GM19463 (cell line): ENCODE results near the gene TMEM94.

Experiments
- ATAC-seq: cut with Tn5 transposase; IDR thresholded peaks from one replicate; pipeline ENCODE4 v1.9.1; 2021; ENCODE audit warnings: mild to moderate bottlenecking, moderate library complexity; ENCODE audit not compliant: unreplicated experiment

TMEM94 gene

DNA sequence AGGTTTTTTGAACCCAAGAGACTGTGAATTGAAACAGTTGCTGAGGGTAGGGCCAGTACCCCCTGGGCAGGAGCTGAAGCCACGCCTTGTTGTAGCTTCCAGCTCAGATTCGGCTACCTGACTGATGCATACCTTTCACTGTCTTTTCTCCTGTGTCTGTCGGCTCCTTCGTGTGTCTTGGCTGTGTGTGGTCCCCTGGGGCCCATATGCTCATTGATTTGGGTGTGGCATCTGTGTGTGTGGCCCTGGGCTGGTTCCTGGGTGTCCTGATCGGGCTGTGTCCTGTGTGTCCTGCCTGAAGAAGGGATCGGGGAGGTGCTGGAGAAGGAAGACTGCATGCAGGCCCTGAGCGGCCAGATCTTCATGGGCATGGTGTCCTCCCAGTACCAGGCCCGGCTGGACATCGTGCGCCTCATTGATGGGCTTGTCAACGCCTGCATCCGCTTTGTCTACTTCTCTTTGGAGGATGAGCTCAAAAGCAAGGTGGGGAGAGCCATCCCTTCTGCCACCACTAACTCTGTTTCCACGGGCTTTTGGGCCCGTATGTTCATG lies 38.0 kb downstream of the TMEM94 start:
- ATAC-seq = no peak

DNA sequence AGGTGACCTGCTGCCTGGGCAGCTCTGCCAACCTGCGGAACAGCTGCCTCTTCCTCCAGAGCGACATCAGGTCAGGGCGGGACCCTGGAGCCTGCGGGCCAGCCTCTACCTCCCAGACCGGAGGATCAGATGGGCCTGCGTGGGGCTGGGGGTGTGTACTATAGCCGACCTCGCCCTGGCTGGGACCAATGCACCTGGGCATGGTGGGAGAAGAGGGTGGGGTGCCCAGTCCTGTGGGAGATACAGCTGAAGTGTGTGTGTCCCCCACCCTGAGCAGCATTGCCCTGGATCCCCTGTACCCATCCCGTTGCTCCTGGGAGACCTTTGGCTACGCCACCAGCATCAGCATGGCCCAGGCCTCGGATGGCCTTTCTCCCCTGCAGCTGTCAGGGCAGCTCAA lies 39.6 kb downstream of the TMEM94 start:
- ATAC-seq = no peak

DNA sequence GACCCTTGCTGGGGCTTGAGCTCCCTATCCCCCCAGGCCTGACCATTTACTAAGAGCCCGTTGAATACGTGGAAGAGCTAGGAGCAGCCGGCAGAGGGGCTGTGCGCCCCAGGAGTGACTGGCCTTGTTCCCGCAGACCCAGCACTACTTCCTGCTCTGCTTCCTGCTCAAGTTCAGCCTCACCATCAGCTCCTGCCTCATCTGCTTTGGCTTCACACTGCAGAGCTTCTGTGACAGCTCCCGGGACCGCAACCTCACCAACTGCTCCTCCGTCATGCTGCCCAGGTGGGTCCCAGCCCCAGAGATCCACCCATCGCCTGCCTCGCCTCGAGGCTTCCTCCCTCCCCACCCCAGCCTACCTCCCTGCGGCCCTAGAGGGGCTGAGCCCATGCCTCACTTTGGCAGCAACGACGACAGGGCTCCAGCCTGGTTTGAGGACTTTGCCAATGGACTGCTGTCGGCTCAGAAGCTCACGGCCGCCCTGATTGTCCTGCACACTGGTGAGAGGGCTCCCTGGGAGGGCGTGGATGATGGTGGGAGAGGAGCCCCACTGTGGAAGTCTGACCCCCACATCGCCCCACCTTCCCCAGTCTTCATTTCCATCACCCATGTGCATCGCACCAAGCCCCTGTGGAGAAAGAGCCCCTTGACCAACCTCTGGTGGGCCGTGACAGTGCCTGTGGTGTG lies 41.7 kb downstream of the TMEM94 start:
- no peak for ATAC-seq

DNA sequence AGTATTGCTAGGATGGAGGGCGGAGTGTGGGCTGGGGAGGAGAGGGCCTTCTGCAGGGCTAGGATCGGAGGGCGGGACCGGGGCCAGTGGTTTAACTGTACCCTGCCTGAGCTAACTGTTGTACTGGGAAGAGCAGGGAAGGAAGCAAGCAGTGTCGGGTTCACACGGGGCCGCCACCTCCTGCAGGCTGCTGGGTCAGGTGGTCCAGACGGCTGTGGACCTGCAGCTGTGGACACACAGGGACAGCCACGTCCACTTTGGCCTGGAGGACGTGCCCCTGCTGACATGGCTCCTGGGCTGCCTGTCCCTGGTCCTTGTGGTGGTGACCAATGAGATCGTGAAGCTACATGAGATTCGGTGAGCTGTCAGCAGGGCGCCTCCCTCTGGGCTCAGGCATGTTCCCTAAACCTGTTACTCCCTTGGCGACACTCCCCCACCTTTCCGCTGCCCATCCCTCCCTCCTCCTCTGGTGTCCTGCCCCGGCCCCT lies 42.3 kb downstream of the TMEM94 start:
- ATAC-seq = no peak

DNA sequence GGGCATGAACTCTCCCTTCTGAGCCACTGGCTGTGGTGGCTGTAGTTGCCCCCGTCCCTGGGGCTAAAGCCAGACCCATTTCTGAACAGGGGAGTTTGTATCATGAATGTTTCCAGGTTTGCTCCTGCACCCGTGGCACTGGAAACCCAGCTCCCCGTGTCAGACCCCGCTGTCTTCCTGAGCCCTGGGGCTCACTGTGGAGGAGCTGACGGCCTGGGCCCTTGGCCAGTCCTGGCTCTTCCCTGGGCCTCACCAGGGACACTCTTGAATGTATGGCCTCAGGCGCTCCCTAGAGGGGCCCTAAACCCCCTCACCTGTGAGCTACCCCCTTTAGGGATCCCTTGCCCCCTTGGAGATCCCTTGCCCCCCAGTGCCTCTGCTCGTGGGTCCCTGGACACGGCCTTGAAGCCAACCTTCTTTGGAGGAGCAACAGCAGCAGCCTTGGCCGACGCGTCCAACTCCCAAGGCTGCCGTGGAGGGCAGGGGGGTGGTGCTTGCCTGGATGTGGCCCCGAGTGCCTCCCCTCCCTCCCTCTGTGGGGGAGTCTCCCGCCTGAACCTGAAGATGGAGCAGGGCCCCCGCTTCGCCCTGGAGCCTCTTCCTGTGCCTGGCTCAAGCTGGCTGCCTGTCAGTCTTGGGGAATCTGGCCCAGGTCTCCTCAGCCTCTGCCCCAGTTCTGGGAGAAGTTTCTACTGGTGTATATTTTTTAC lies 43.0 kb downstream of the TMEM94 start:
- no peak for ATAC-seq

DNA sequence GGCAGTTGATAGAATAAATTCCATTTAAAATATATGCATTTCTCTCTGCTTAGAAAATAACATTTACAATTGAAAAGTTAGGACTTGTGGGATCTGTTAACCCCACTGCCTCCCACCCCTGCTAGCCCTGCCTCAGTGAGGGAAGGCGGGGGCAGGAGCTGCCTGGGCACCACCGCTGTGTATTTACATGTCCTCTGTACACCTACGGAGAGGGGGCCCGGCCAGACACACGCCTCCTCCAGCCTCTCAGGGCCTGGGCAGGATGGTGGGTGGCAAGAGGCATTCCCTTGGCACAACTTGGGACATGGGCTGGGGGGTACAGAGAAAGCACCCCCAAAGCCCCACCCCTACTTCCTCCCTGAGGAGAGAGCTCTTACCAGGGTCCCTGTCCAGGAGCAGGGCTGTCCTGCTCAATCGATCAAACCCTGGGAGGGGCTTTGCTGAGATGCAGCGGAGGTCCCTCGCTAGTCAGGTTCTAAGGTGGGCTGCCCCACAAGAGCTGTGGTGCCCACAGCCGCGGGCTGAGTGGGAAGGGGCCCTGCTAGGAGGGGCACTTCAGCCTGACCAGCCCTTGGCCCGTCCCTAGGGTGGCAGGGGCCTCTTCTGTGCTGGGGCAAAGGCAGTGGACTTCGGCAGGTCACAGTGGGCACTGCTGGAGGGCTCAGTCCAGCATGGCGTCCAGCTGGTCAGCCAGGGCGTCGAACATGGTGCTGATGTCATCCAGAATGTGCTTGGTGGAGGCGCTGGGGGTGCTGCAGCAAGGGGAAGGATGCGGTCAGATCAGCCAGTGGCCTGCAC lies 44.2 kb downstream of the TMEM94 start:
- ATAC-seq = no peak

DNA sequence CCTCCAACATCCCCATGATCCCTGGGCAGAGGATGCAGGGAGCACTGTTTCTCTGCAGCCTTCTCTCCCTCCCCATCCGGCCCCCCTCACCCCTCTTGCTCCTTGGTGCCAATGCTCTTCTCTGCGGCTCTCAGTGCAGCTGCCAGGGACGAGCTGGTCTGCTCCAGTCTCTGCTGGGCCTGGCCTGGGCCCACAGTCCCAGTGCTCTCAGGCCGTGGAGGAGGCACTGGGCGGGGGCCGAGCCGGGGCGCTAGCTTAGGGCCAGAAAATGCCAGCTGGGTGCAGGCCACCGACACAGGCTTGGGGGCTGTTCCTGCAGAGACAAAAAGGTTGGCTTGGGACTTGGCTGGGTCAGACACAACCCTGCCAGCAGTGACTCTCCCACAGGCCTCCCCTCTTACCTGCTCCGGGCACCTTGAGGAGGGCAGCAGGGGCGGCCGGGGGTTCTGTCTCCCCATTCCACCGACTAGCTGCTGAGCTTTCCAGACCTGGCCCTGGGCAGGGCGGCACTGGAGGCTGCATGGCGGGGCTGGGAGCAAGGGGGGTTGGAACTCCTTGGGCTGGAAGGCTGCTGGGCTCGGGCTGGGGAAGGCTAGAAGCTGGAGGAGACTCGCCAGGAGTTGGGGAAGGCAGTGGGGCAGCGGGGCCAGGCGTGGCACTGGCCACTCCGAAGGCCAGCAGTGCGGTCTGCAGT lies 45.1 kb downstream of the TMEM94 start:
- no peak for ATAC-seq

DNA sequence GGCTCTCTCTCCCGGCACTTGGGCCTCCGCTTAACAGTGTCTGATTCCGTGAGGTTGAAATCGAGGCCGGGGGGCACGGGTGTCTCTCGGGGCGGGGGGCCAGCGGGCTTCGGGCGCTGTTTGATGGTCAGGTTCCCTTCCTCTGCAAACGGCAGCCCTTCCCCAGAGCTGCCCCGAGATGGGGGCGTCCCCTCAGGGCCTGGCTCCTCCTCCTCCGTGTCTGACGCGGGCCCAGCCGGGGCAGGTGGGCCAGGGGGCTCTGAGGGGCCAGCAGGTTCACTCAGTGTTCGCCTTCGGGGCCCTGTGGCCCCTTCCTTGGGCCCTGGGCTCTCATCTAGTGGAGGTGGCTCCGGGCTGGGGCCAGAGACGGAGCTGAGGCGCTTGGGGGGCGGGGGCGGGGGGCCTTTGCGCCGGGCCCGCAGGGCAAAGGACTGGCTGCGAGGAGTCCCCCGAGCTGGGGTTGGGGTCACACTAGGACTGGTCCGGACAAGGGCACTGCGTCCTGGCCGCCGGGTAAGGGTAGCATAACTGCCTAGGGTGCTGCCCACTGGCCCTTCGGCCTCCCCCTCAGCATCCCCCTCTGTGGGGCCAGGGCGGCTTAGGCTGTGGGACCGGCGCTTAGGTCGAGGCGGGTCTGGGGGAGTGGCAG lies 45.8 kb downstream of the TMEM94 start:
- ATAC-seq = no peak

DNA sequence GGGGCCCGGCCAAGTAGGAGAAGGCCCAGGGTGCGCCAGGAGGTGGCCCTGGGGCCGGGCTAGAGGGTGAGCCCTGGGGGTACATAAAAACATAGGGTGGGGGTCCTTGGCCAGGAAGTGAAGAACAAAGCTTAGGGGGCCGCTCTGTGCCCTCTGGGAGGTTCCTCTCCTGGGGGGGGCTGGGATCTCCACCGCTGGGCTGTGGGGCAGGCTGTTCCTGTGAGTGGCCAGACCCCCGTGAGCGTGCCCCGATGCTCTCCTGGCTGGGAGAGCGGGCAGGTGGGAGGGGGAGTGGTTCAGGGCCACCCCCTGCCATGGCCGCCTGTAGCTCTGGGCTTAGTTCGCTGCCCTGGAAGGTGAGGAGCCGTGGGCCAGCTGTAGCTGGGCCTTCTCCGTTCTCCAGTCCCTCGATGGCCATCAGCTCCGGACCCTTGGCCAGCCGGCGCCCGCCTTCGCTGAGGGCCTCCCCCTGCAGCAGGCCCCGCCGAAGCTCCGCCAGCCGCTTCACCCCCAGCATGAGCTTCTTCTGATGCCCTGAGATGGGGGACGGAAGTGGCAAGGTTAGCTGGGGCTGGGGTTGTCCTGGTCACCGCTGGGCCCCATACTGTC lies 46.4 kb downstream of the TMEM94 start:
- no peak for ATAC-seq

DNA sequence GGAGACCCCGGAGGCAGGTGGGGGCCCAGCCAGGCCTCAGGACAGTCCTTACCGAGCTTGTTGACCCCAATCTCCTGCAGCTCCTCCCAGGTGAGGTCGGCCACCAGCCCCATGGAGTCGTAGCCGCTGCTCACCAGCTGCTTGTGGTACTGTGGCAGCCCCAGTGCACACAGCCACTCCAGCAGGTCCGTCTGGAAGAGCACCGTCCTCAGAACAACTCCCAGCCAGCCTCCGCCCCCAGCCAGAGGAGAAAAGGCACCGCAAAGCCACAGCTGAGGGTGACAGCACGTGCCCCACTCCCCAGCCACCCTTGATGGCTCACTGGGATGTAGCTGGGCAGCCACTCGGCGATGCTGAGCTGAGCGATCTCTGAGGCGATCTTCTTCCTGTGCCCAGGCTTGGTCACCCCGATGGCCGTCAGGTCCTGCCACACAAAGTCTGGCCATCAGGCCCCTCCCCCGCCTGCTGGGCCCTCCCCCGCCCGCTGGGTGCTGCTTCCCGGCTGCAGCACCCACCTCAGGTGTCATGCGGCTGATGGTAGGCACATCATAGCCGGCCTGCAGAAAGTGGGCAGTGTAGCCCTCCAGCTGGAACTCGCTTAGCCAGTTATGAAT lies 47.0 kb downstream of the TMEM94 start:
- ATAC-seq = no peak

DNA sequence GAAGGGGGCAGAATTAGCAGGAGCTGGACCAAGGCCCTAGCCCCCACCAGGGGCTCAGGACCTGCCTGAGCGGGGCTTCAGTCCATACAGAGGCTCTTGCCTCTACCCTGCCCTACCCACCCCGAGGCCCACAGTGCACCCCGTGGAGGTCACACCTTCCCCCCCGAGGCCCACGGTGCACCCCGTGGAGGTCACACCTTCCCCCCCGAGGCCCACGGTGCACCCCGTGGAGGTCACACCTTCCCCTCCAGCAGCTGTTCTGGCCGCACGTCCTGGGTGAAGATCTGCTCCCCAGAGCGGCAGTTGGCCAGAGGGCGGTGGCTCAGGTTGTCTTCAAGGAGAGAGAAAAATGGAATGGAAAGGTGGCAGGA lies 47.5 kb downstream of the TMEM94 start:
- no peak for ATAC-seq

DNA sequence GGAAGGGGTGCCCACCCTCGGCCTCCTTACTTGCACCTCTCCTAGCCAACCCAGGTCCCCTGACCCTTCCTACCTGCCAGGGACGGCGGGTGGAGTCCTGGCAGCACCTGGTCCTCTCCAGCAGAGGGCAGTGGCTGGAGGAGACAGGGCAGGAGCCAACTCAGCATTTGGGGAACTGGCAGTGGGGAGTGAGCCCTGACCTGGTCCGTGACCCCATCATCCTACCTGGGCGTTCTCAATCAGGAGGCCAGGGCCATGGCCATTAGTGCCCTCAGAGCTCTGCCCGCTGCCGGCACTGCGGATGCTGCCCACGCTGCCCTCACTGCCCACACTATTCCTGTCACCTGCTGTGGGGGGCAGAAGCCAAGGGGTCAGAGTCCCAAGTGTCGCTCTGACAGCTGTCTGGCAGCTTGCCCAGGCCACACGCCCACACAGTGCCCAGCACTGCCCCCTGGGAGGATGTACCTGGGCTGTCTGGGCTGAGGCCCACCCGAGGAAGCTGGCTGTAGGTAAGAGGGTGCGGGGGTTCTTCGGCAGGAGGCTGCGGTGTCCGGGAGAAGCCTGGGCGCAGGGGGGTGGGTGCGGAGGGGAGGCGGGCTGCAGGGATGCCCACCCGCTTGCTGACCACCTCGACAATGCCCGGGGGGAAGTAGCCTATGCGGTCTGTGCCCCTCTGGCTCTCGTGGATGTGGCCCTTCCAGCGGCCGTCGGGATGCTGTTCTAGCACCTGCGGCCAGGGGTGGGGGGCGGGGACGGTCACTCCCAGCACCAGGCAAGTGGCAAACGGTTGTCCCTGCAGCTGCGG lies 48.1 kb downstream of the TMEM94 start:
- no peak for ATAC-seq

DNA sequence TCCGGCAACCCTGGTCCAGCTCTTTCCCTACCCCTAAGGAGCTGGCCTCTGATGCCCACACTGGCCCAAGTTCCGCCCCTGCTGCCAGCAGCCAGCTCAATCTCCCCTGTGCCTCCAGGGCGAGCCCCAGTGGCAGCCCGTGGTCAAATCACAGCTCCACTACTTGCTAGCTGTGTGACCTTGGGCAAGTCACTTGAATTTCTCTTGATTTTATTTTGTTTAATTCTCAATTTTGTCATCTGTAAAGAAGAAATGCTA lies 48.6 kb downstream of the TMEM94 start:
- ATAC-seq = no peak

DNA sequence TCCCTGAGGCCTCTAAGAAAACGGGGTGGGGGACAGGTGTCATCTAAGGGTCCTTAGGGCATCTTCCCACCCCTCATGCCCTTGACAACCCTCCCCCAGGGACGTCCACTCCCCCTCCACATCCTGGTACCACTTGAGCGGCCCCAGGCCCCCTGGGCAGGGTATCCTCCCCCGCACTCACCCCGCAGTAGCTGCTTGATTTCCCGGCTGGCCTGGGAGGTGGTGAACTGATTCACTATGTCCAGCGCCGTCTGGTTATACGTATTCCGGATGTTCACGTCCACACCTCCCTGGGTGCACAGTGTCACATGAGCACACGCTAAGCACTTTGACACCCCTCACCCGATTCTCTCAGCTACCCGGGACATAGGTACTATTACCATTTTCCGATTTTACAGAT lies 49.2 kb downstream of the TMEM94 start:
- ATAC-seq = no peak

DNA sequence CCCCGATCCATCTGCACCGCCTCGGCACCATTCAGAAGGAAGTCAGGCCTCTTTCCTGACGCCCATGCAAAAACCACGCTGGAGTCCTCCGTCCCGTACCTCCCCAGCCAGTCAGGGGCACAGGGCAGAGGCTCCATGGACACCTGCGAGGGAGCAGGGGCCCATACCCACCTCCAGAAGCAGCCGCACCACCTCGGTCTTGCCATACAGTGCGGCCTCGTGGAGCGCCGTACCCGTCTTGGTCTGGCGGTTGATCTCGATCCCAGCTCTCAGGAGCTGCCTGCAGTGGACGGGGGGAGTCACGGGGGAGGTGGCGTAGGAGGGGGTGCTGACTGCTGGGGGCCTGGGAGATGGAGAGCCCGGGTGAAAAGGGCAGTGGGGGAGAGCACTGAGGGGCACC lies 49.7 kb downstream of the TMEM94 start:
- ATAC-seq = no peak

DNA sequence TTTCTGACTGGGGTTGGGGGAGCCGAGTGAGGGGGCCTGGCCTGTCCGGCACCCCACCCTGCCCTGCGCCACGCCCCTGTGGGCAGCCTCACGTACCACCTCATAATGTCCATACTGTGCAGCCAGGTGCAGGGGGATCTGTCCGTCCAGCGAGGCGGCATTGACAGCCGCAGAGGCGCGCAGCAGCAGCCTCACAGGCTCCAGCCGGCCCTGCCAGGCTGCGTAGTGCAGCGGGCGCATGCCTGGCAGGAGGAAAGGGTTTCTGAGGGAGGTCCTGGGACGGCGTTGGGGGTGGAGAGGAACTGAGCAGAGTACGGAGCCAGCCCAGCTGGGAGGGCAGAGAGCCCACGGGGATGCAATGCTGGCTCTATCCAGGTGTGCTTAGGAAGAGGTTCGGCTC lies 50.5 kb downstream of the TMEM94 start:
- no peak for ATAC-seq

DNA sequence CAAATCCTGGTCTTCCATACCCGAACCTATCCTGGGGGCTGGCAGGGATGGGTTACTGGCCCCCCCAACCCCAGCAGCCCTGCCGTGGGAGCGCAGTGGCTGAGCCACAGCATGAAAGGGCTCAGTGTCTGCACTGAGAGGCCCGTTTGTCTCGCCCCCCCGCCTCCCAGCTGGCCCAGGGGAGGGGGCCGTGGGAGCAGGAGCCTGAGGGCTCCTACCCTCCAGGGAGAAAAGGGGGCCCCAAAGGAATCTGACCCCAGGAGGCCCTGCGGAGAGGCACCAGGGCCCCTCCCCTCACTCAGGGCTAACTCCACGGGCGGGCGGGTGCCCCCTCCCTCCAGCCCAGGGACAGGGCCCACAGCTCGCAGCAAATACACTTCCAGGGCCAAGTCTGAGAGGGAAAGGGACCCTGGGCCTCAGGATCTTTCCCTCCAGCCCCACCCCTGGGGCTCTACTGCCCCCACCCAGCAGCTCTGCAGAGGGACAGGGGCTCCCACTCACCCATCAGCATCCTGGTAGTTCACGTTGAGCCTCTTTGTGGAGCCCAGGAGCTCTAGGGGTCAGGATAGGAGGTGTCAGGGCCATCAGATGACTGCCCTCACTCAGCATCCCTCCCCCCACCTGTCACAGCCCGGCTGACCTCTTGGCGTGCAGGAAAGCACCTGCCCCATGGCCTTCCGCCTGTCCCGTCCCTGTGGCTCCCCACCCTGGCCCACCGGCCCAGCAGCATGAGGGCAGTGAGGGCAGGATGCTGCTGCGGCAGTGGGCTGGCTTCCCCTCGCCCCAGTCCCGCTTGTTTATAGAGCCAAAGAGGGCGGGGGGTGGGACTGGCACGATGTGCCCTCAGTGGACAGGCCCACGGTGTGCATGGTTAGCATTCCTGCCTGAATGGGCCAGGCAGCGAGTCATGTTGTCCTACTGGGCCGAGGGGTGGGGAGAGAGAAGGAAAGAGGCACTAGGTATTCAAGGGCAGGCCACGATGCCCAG lies 51.6 kb downstream of the TMEM94 start:
- no peak for ATAC-seq

DNA sequence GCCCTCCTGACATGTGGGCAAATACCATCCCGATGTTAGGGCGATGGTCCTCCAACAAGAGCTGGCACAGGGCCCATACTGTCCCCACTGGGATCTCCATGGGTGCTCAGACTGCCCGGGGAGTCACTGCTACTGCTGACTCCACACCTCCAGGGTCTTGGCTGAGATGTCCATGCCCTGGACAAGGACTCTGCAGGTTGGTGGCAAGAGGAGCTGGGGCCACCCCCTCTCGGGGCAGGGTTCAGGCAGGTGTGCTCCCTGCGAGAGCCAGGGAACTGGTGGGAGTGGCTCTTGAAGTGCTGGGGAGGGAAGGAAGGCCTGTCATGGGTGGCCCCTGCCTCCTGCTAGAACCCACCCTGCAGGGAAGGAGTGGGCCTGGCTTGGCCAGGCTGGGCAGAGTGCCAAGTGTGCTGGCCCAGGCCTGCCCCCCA lies 52.5 kb downstream of the TMEM94 start:
- no peak for ATAC-seq
